GM13976 (cell line): ENCODE data around the gene C1QTNF4.

ENCODE experiments used
- DNase-seq: peaks from one replicate; pipeline ENCODE4 v3.0.0; 2012; ENCODE audit warnings: low spot score
- in situ Hi-C: fragments of 300-500 bp; cut with MboI; formaldehyde crosslinking; loops from one replicate; pipeline ENCODE4 v1.12.0; 2022; ENCODE audit warnings: low sequenced_read_pairs, mixed read lengths, inconsistent platforms; ENCODE audit not compliant: unreplicated experiment
- TF ChIP-seq, protein P1 (sequence below): IDR thresholded peaks from 2 replicates; pipeline ENCODE4 v1.5.1; 2012; ENCODE audit warnings: borderline replicate concordance, mild to moderate bottlenecking; ENCODE audit not compliant: insufficient read depth; ENCODE audit errors: extremely low read depth, missing control alignments, control extremely low read depth

The C1QTNF4 gene

DNA sequence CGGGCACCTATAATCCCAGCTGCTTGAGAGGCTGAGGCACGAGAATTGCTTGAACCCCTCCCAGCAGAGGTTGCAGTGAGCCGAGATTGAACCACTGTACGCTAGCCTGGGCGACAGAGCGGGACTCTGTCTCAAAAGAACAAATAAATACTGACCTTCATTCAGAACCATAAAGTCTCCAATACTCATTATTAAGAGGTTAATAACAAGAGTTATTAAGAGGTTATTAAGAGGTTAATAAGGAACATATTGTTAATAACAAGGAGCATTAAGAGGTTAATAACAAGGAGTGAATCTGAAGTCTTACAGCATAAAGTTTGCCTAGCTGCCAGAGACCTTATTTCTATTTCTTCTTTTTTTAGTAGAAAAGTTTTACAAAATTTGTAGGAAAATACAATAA lies 48.9 kb downstream of the C1QTNF4 start:
- no peak for DNase-seq
- in situ Hi-C loops, result no loop called here
- TF ChIP-seq, protein P1, sequence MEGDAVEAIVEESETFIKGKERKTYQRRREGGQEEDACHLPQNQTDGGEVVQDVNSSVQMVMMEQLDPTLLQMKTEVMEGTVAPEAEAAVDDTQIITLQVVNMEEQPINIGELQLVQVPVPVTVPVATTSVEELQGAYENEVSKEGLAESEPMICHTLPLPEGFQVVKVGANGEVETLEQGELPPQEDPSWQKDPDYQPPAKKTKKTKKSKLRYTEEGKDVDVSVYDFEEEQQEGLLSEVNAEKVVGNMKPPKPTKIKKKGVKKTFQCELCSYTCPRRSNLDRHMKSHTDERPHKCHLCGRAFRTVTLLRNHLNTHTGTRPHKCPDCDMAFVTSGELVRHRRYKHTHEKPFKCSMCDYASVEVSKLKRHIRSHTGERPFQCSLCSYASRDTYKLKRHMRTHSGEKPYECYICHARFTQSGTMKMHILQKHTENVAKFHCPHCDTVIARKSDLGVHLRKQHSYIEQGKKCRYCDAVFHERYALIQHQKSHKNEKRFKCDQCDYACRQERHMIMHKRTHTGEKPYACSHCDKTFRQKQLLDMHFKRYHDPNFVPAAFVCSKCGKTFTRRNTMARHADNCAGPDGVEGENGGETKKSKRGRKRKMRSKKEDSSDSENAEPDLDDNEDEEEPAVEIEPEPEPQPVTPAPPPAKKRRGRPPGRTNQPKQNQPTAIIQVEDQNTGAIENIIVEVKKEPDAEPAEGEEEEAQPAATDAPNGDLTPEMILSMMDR, result no peak

DNA sequence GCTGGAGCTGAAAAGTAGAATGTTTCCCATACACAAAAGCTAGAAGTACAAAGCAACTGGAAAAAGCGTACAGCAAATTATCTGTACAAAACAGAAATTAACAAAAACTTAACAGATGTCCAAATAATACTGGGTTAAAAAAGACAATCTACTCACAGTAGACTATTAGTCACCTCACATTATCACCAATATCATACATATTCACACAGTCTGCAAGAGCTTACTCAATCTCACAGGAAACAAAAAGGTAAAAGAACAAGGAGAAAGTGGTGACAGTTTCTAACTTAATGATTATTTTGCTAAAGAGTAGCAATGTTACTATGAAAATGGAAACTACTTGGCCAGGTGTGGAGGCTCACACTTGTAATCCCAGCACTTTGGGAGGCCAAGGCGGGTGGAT lies 53.1 kb downstream of the C1QTNF4 start:
- in situ Hi-C loops, result no loop called here
- DNase-seq, result no peak
- TF ChIP-seq, protein P1, result no peak

DNA sequence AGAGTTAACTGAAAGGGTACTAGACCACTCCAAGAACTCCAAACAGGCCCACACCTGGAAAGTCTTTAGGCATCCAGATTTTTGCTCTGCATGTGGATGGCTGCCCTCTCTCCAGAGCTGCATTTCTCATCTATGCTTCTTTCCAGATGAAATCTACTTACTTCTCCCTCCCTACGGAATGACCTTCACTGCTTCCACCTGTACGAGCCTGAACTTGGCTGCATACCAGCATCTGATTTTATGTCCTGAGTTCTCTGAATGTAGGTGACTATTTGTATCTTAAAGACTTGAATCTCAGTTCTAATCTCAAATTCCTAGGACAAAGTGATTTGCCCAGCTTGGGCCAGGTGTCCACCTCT lies 54.6 kb downstream of the C1QTNF4 start:
- no peak for DNase-seq
- in situ Hi-C loops, result no loop called here
- TF ChIP-seq, protein P1, result no peak
